ENCODE measurements around the gene GSE1. TPM values are rescaled to one million over a fixed set of nuclear protein-coding genes. Genes with fewer than 3 reads are reported as not detected.

Gene GSE1
- total and polyA plus RNA-seq, 2 experiments from 2014 or later: 32.4 to 135 TPM

- Histone ChIP-seq H3K36me3 (ENCODE audit: insufficient read depth) (no peaks in the 10 kb centered on the region), H3F3A (replicated peaks; ENCODE audit: low read depth) (0 out of 2 replicates have a peak, but pooled peaks cover 2% of the 10 kb centered on the region), H3K4me2 (no peak overlapping the region), H3K27me3 (ENCODE audit: insufficient read depth) (no peaks in the 10 kb centered on the region), H3K9me2 (ENCODE audit: insufficient read depth) (no peaks in the 10 kb centered on the region), H3K79me2 (replicated peaks; ENCODE audit: insufficient read depth) (peaks cover 100% of the 10 kb centered on the region), H4K20me1 (replicated peaks; ENCODE audit: insufficient read depth) (peaks cover 64% of the 10 kb centered on the region), H3K4me3 (no peak overlapping the region), H3K4me1 (ENCODE audit: insufficient read depth) (0 out of 2 replicates have a peak, but pooled peaks cover 4% of the 10 kb centered on the region), H3K27ac (ENCODE audit: low read depth) (no peak overlapping the region), H2AFZ (no peak overlapping the region)
- ATAC-seq (no peak), DNase-seq (ENCODE audit: low spot score) (no peak)
- Mint-ChIP-seq H3K27ac (no peak overlapping the region), H3K4me3 (no peak overlapping the region), H3K27me3 (ENCODE audit: insufficient read depth, low read depth, poor library complexity) (peaks cover 13% of the 10 kb centered on the region), H3K9me3 (peaks cover 15% of the 10 kb centered on the region), H3K36me3 (ENCODE audit: low read depth) (peaks cover 25% of the 10 kb centered on the region), H3K4me1 (peaks cover 17% of the 10 kb centered on the region)
- TF ChIP-seq POLR2AphosphoS5 (IDR thresholded peaks at IDR 0.05; ENCODE audit: low read depth) (no peak), ZNF114 (CRISPR knock-in tag; IDR thresholded peaks at IDR 0.05) (no peak)
Observed at GRCh38 chr16:85633438-85633743, 20.3 kb downstream of the GSE1 start.

DNA sequence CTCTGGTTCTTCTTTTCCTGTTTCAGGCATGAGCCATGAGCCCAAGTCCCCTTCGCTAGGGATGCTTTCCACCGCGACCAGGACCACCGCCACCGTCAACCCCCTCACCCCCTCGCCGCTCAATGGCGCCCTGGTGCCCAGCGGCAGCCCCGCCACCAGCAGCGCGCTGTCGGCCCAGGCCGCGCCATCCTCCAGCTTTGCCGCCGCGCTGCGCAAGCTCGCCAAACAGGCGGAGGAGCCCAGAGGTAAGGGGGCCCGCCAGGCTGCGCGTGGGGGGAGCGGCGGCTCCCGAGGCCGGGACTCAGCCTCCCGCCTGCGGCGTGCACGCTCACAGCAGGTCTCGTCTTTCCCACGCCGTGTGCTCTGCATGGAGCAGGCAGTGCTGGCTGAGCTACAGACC is 20.8 kb downstream of the GSE1 start:
- Mint-ChIP-seq H3K4me3 (no peak overlapping the region), H3K36me3 (ENCODE audit: low read depth) (peaks cover 20% of the 10 kb centered on the region), H3K27me3 (ENCODE audit: insufficient read depth, low read depth, poor library complexity) (peaks cover 11% of the 10 kb centered on the region), H3K27ac (no peak overlapping the region), H3K9me3 (peaks cover 11% of the 10 kb centered on the region), H3K4me1 (peaks cover 13% of the 10 kb centered on the region)
- TF ChIP-seq JUNB (IDR thresholded peaks at IDR 0.05; ENCODE audit: unreplicated experiment) (no peak), CTCF (conservative IDR thresholded peaks at IDR 0.05; ENCODE audit: low read depth in 2 of 2) (no peak), EZH2phosphoT487 (IDR thresholded peaks at IDR 0.05; ENCODE audit: unreplicated experiment) (no peak), EZH2 (IDR thresholded peaks at IDR 0.05; ENCODE audit: low read depth, unreplicated experiment) (no peak), POLR2AphosphoS5 (IDR thresholded peaks at IDR 0.05; ENCODE audit: low read depth) (no peak), ZNF114 (CRISPR knock-in tag; IDR thresholded peaks at IDR 0.05) (no peak), ZNF331 (CRISPR knock-in tag; IDR thresholded peaks at IDR 0.05; ENCODE audit: low read depth) (no peak), STAT1 (IDR thresholded peaks at IDR 0.05; ENCODE audit: unreplicated experiment) (no peak), NANOG (IDR thresholded peaks at IDR 0.05; ENCODE audit: borderline replicate concordance) (no peak), REST (IDR thresholded peaks at IDR 0.05; ENCODE audit: unreplicated experiment) (no peak), CREB1 (CRISPR knock-in tag; IDR thresholded peaks at IDR 0.05; ENCODE audit: low read depth) (no peak)
- no peaks in the 10 kb centered on the region for H3K27me3 ChIP-seq (ENCODE audit: insufficient read depth)
- no peaks in the 10 kb centered on the region for H3K36me3 ChIP-seq (ENCODE audit: insufficient read depth)
- H3K4me2 ChIP-seq: no peak overlapping the region
- 0 out of 2 replicates have a peak, but pooled peaks cover 4% of the 10 kb centered on the region for H3K4me1 ChIP-seq (ENCODE audit: insufficient read depth)
- H3K79me2 ChIP-seq (replicated peaks; ENCODE audit: insufficient read depth): peaks cover 98% of the 10 kb centered on the region
- H3F3A ChIP-seq (replicated peaks; ENCODE audit: low read depth): no peaks in the 10 kb centered on the region
- H3K27ac ChIP-seq (ENCODE audit: low read depth): no peak overlapping the region
- ATAC-seq (no peak), DNase-seq (ENCODE audit: low spot score) (no peak)
- H3K4me3 ChIP-seq: no peak overlapping the region
- no peak overlapping the region for H2AFZ ChIP-seq
- no peaks in the 10 kb centered on the region for H3K9me2 ChIP-seq (ENCODE audit: insufficient read depth)
- H4K20me1 ChIP-seq (replicated peaks; ENCODE audit: insufficient read depth): peaks cover 64% of the 10 kb centered on the region
